ENCODE data around the gene RABL2B. TPM values are rescaled to one million over a fixed set of nuclear protein-coding genes. Genes with fewer than 3 reads are reported as not detected.
A peak's percentile ranks its signal among the peaks of the same experiment; 100 is the strongest.

Gene RABL2B
- total and polyA plus RNA-seq, 4 donors = 14.9 to 79.2 (median 50.2) TPM

GRCh38 chr22:50724616-50725015 lies 58.8 kb downstream of the RABL2B start:
- H3K4me3 ChIP-seq (ENCODE audit: low read depth, low read length) = no peak overlapping the region
- H3K4me1 ChIP-seq (ENCODE audit: control insufficient read depth, insufficient read depth, low read length) = peaks cover 16% of the 10 kb centered on the region
- no peak for DNase-seq (ENCODE audit: low read depth in 4 of 6, low spot score in 6 of 6)
- H3K27ac ChIP-seq (ENCODE audit: low read depth, low read length) = no peak overlapping the region
- WGBS (ENCODE audit: insufficient coverage) = 83% methylated on average over 8 of the region's 8 CpGs
- peaks cover 88% of the 10 kb centered on the region for H3K36me3 ChIP-seq (ENCODE audit: control insufficient read depth, insufficient read depth, low read length)
- H3K27me3 ChIP-seq (ENCODE audit: control insufficient read depth, insufficient read depth, low read length) = peaks cover 4% of the 10 kb centered on the region
- no peaks in the 10 kb centered on the region for H3K9me3 ChIP-seq (ENCODE audit: control insufficient read depth, insufficient read depth, low read length)

- Histone ChIP-seq H3K27me3 (ENCODE audit: control insufficient read depth, insufficient read depth, low read length) (peaks cover 10% of the 10 kb centered on the region), H3K9me3 (ENCODE audit: control insufficient read depth, insufficient read depth, low read length) (no peaks in the 10 kb centered on the region), H3K27ac (ENCODE audit: low read depth, low read length) (no peak overlapping the region), H3K4me1 (ENCODE audit: control insufficient read depth, insufficient read depth, low read length) (peaks cover 20% of the 10 kb centered on the region), H3K36me3 (ENCODE audit: control insufficient read depth, insufficient read depth, low read length) (peaks cover 88% of the 10 kb centered on the region), H3K4me3 (ENCODE audit: low read depth, low read length) (no peak overlapping the region)
- WGBS (ENCODE audit: insufficient coverage) = 77% methylated on average over 7 of the region's 7 CpGs
- DNase-seq (ENCODE audit: low read depth in 4 of 6, low spot score in 6 of 6) = no peak
These were observed 59.4 kb downstream of the RABL2B start for GRCh38 chr22:50723991-50724390.

GRCh38 chr22:50722716-50723428 lies 60.6 kb downstream of the RABL2B start:
- H3K9me3 ChIP-seq (ENCODE audit: control insufficient read depth, insufficient read depth, low read length) = no peaks in the 10 kb centered on the region
- H3K4me1 ChIP-seq (ENCODE audit: control insufficient read depth, insufficient read depth, low read length) = peaks cover 12% of the 10 kb centered on the region
- H3K4me3 ChIP-seq (ENCODE audit: low read depth, low read length) = no peak overlapping the region
- no peak overlapping the region for H3K27ac ChIP-seq (ENCODE audit: low read depth, low read length)
- 95% methylated on average over 8 of the region's 12 CpGs for WGBS (ENCODE audit: insufficient coverage)
- no peak for DNase-seq (ENCODE audit: low read depth in 4 of 6, low spot score in 6 of 6)
- H3K27me3 ChIP-seq (ENCODE audit: control insufficient read depth, insufficient read depth, low read length) = peaks cover 12% of the 10 kb centered on the region
- peaks cover 83% of the 10 kb centered on the region for H3K36me3 ChIP-seq (ENCODE audit: control insufficient read depth, insufficient read depth, low read length)

- Histone ChIP-seq H3K4me1 (ENCODE audit: control insufficient read depth, insufficient read depth, low read length) (peaks cover 12% of the 10 kb centered on the region), H3K36me3 (ENCODE audit: control insufficient read depth, insufficient read depth, low read length) (peaks cover 83% of the 10 kb centered on the region), H3K27me3 (ENCODE audit: control insufficient read depth, insufficient read depth, low read length) (peaks cover 12% of the 10 kb centered on the region), H3K4me3 (ENCODE audit: low read depth, low read length) (no peak overlapping the region), H3K9me3 (ENCODE audit: control insufficient read depth, insufficient read depth, low read length) (no peaks in the 10 kb centered on the region), H3K27ac (ENCODE audit: low read depth, low read length) (no peak overlapping the region)
- 94% methylated on average over 33 of the region's 33 CpGs for WGBS (ENCODE audit: insufficient coverage)
- DNase-seq (ENCODE audit: low read depth in 4 of 6, low spot score in 6 of 6) = no peak
These were observed 61.3 kb downstream of the RABL2B start for GRCh38 chr22:50722048-50722701.

- DNase-seq (ENCODE audit: low read depth in 4 of 6, low spot score in 6 of 6) = no peak
- no peaks in the 10 kb centered on the region for H3K9me3 ChIP-seq (ENCODE audit: control insufficient read depth, insufficient read depth, low read length)
- H3K27me3 ChIP-seq (ENCODE audit: control insufficient read depth, insufficient read depth, low read length) = peaks cover 12% of the 10 kb centered on the region
- H3K4me1 ChIP-seq (ENCODE audit: control insufficient read depth, insufficient read depth, low read length) = peaks cover 12% of the 10 kb centered on the region
- no peak overlapping the region for H3K4me3 ChIP-seq (ENCODE audit: low read depth, low read length)
- peaks cover 84% of the 10 kb centered on the region for H3K36me3 ChIP-seq (ENCODE audit: control insufficient read depth, insufficient read depth, low read length)
- H3K27ac ChIP-seq (ENCODE audit: low read depth, low read length) = no peak overlapping the region
- 88% methylated on average over 32 of the region's 32 CpGs for WGBS (ENCODE audit: insufficient coverage)
These were observed 62.1 kb downstream of the RABL2B start for GRCh38 chr22:50721257-50721844.

- H3K27me3 ChIP-seq (ENCODE audit: control insufficient read depth, insufficient read depth, low read length) = peaks cover 12% of the 10 kb centered on the region
- no peak overlapping the region for H3K4me3 ChIP-seq (ENCODE audit: low read depth, low read length)
- H3K27ac ChIP-seq (ENCODE audit: low read depth, low read length) = no peak overlapping the region
- H3K4me1 ChIP-seq (ENCODE audit: control insufficient read depth, insufficient read depth, low read length) = peaks cover 13% of the 10 kb centered on the region
- peak in 1 of 6 donors; percentile 18 for DNase-seq (ENCODE audit: low read depth in 4 of 6, low spot score in 6 of 6)
- 18% methylated on average over 132 of the region's 132 CpGs for WGBS (ENCODE audit: insufficient coverage)
- peaks cover 84% of the 10 kb centered on the region for H3K36me3 ChIP-seq (ENCODE audit: control insufficient read depth, insufficient read depth, low read length)
- H3K9me3 ChIP-seq (ENCODE audit: control insufficient read depth, insufficient read depth, low read length) = no peaks in the 10 kb centered on the region
These were observed 62.9 kb downstream of the RABL2B start for GRCh38 chr22:50720301-50721256.

GRCh38 chr22:50719814-50720300 lies 63.6 kb downstream of the RABL2B start:
- H3K27ac ChIP-seq (ENCODE audit: low read depth, low read length) = no peak overlapping the region
- H3K36me3 ChIP-seq (ENCODE audit: control insufficient read depth, insufficient read depth, low read length) = peaks cover 85% of the 10 kb centered on the region
- no peaks in the 10 kb centered on the region for H3K9me3 ChIP-seq (ENCODE audit: control insufficient read depth, insufficient read depth, low read length)
- DNase-seq (ENCODE audit: low read depth in 4 of 6, low spot score in 6 of 6) = no peak
- 14% methylated on average over 35 of the region's 40 CpGs for WGBS (ENCODE audit: insufficient coverage)
- peaks cover 12% of the 10 kb centered on the region for H3K27me3 ChIP-seq (ENCODE audit: control insufficient read depth, insufficient read depth, low read length)
- H3K4me3 ChIP-seq (ENCODE audit: low read depth, low read length) = no peak overlapping the region
- peaks cover 20% of the 10 kb centered on the region for H3K4me1 ChIP-seq (ENCODE audit: control insufficient read depth, insufficient read depth, low read length)

- Histone ChIP-seq H3K27me3 (ENCODE audit: control insufficient read depth, insufficient read depth, low read length) (peaks cover 12% of the 10 kb centered on the region), H3K36me3 (ENCODE audit: control insufficient read depth, insufficient read depth, low read length) (peaks cover 78% of the 10 kb centered on the region), H3K9me3 (ENCODE audit: control insufficient read depth, insufficient read depth, low read length) (no peaks in the 10 kb centered on the region), H3K4me3 (ENCODE audit: low read depth, low read length) (no peak overlapping the region), H3K4me1 (ENCODE audit: control insufficient read depth, insufficient read depth, low read length) (peaks cover 33% of the 10 kb centered on the region), H3K27ac (ENCODE audit: low read depth, low read length) (no peak overlapping the region)
- WGBS (ENCODE audit: insufficient coverage) = 96% methylated on average over 6 of the region's 10 CpGs
- DNase-seq (ENCODE audit: low read depth in 4 of 6, low spot score in 6 of 6) = no peak
These were observed 65.1 kb downstream of the RABL2B start for GRCh38 chr22:50718352-50718709.

- no peak for DNase-seq (ENCODE audit: low read depth in 4 of 6, low spot score in 6 of 6)
- no peak overlapping the region for H3K4me3 ChIP-seq (ENCODE audit: low read depth, low read length)
- H3K4me1 ChIP-seq (ENCODE audit: control insufficient read depth, insufficient read depth, low read length) = peaks cover 38% of the 10 kb centered on the region
- no peak overlapping the region for H3K27ac ChIP-seq (ENCODE audit: low read depth, low read length)
- 92% methylated on average over 9 of the region's 10 CpGs for WGBS (ENCODE audit: insufficient coverage)
- H3K9me3 ChIP-seq (ENCODE audit: control insufficient read depth, insufficient read depth, low read length) = no peaks in the 10 kb centered on the region
- peaks cover 73% of the 10 kb centered on the region for H3K36me3 ChIP-seq (ENCODE audit: control insufficient read depth, insufficient read depth, low read length)
- H3K27me3 ChIP-seq (ENCODE audit: control insufficient read depth, insufficient read depth, low read length) = peaks cover 12% of the 10 kb centered on the region
These were observed 65.6 kb downstream of the RABL2B start for GRCh38 chr22:50717709-50718351.

All from spinal cord (tissue), 10 donors.